HCT116 (cell line): Measurements from ENCODE around the gene CBX8. TPM values are rescaled to one million over a fixed set of nuclear protein-coding genes. Genes with fewer than 3 reads are reported as not detected.

ENCODE experiments used
- ATAC-seq: fragments of 200-7000 bp; cut with Tn5 transposase; 2 replicates; pipeline ENCODE4 v1.9.1; 2020; ENCODE audit warnings: mild to moderate bottlenecking, moderate library complexity
- BruUV-seq: library from RNA; stranded (reverse); fragments of 400-500 nt; replicated peaks from 2 replicates; lab custom pipeline; 2021; lab: Mats Ljungman, UMichigan
- CTCF ChIA-PET: fragments of 300-600 bp; sonication (Branson Sonifier 250); formaldehyde crosslinking; loops from one replicate; lab custom pipeline; 2021; ENCODE audit warnings: antibody characterized with exemption; lab: Charles Lee
- POLR2A ChIA-PET: fragments of 300-600, 350-600 bp; sonication (Branson Sonifier 250); formaldehyde crosslinking; loops from one replicate; lab custom pipeline; 2021; ENCODE audit warnings: antibody characterized with exemption; lab: Charles Lee
- RAD21 ChIA-PET, 2 experiments: fragments of 300-600 bp; sonication (Branson Sonifier 250); formaldehyde crosslinking; loops; one replicate each; lab custom pipeline; 2023; ENCODE audit warnings: low total read pairs in 2 of 2; ENCODE audit not compliant: uncharacterized antibody in 2 of 2, unreplicated experiment in 2 of 2, low non-redundant PET in 1 of 2; lab: Charles Lee
- DNase-seq: peaks from one replicate; pipeline ENCODE4 v3.0.0-alpha.2; 2010; ENCODE audit warnings: low read depth, low spot score
- H2AFZ ChIP-seq: fragments of 200-600 bp; shearing (Covaris generic), sonication (generic); 2 replicates; pipeline ENCODE4 v1.6.1; 2017; ENCODE audit warnings: low read depth, mixed run types, mixed read lengths, antibody characterized with exemption, low read length; ENCODE audit not compliant: poor library complexity, severe bottlenecking
- H3K27ac ChIP-seq: 2 replicates; pipeline ENCODE4 v1.5.1; 2012; ENCODE audit warnings: low read depth, low read length
- H3K27me3 ChIP-seq: fragments of 200-600 bp; sonication (generic); 2 replicates; pipeline ENCODE4 v1.6.1; 2016; ENCODE audit warnings: mixed run types, low read length, mixed read lengths; ENCODE audit not compliant: insufficient read depth
- H3K36me3 ChIP-seq, 2 experiments: fragments of 200-500 bp in 1 of 2; fragments of 200-600 bp in 1 of 2; sonication (Bioruptor generic) in 1 of 2; sonication (generic) in 1 of 2; 2 replicates each; pipeline versions ENCODE4 v1.5.1 to v1.6.1; 2014 to 2016; ENCODE audit warnings: low read length in 2 of 2, inconsistent platforms in 1 of 2, mixed read lengths in 1 of 2, mixed run types in 1 of 2; ENCODE audit not compliant: insufficient read depth in 2 of 2, control insufficient read depth in 1 of 2
- H3K4me1 ChIP-seq, 2 experiments: fragments of 200-600 bp in 1 of 2; sonication (generic) in 1 of 2; 2 replicates each; pipeline versions ENCODE4 v1.5.1 to v1.6.1; 2012 to 2017; ENCODE audit warnings: low read length in 2 of 2, inconsistent platforms in 1 of 2, mild to moderate bottlenecking in 1 of 2, mixed read lengths in 1 of 2, mixed run types in 1 of 2, moderate library complexity in 1 of 2; ENCODE audit not compliant: insufficient read depth in 2 of 2, control insufficient read depth in 1 of 2
- H3K4me2 ChIP-seq: fragments of 200-600 bp; sonication (generic); 2 replicates; pipeline ENCODE4 v1.6.1; 2017; ENCODE audit warnings: mixed run types, low read length, mixed read lengths
- H3K4me3 ChIP-seq, 2 experiments: fragments of 200-600 bp in 1 of 2; sonication (generic) in 1 of 2; replicated peaks in 1 of 2; 2 replicates each; pipeline ENCODE4 v1.5.1; 2011 to 2016; ENCODE audit warnings: low read length in 2 of 2, control low read depth in 1 of 2, low read depth in 1 of 2, mild to moderate bottlenecking in 1 of 2, mixed read lengths in 1 of 2, mixed run types in 1 of 2
- H3K79me2 ChIP-seq: fragments of 200-600 bp; sonication (generic); 2 replicates; pipeline ENCODE4 v1.6.1; 2017; ENCODE audit warnings: mild to moderate bottlenecking, mixed run types, low read length, moderate library complexity, mixed read lengths; ENCODE audit not compliant: insufficient read depth
- H3K9ac ChIP-seq: fragments of 200-600 bp; sonication (generic); 2 replicates; pipeline ENCODE4 v1.6.1; 2016; ENCODE audit warnings: low read length, mixed read lengths
- H3K9me2 ChIP-seq: fragments of 200-600 bp; sonication (generic), shearing (Covaris generic); 2 replicates; pipeline ENCODE4 v1.6.1; 2017; ENCODE audit warnings: mixed run types, mild to moderate bottlenecking, moderate library complexity; ENCODE audit not compliant: insufficient read depth
- H3K9me3 ChIP-seq, 2 experiments: fragments of 200-500 bp in 1 of 2; fragments of 200-600 bp in 1 of 2; sonication (Bioruptor generic) in 1 of 2; sonication (generic) in 1 of 2; 2 replicates each; pipeline ENCODE4 v1.6.1; 2014 to 2017; ENCODE audit warnings: low read length in 2 of 2, mixed read lengths in 2 of 2, inconsistent platforms in 1 of 2, low read depth in 1 of 2, mild to moderate bottlenecking in 1 of 2, mixed run types in 1 of 2, moderate library complexity in 1 of 2; ENCODE audit not compliant: control insufficient read depth in 1 of 2, insufficient read depth in 1 of 2
- H4K20me1 ChIP-seq: fragments of 200-600 bp; sonication (generic), shearing (Covaris generic); 2 replicates; pipeline ENCODE4 v1.6.1; 2017; ENCODE audit warnings: mixed run types, mild to moderate bottlenecking, moderate library complexity; ENCODE audit not compliant: insufficient read depth
- CBX3 ChIP-seq: IDR thresholded peaks from 2 replicates; pipeline ENCODE4 v1.6.1; 2012; ENCODE audit warnings: low read depth
- EZH2 ChIP-seq: fragments of 200-600 bp; sonication (generic); IDR thresholded peaks from 2 replicates; pipeline ENCODE4 v1.6.1; 2017; ENCODE audit warnings: antibody characterized with exemption, mixed run types
- FOSL1 ChIP-seq: IDR thresholded peaks from 2 replicates; pipeline ENCODE4 v1.6.1; 2012; ENCODE audit warnings: low read depth
- JUND ChIP-seq: IDR thresholded peaks from 2 replicates; pipeline ENCODE4 v1.6.1; 2012
- POLR2AphosphoS5 ChIP-seq: IDR thresholded peaks from 2 replicates; pipeline ENCODE4 v1.6.1; 2011; ENCODE audit warnings: mild to moderate bottlenecking, low read depth, low read length, moderate library complexity
- REST ChIP-seq: IDR thresholded peaks from 2 replicates; pipeline ENCODE4 v1.6.1; 2012; ENCODE audit warnings: low read depth
- SIN3A ChIP-seq: IDR thresholded peaks from 2 replicates; pipeline ENCODE4 v1.6.1; 2012; ENCODE audit warnings: low read depth
- SP1 ChIP-seq: IDR thresholded peaks from 2 replicates; pipeline ENCODE4 v1.6.1; 2012; ENCODE audit warnings: low read depth
- TCF7L2 ChIP-seq: IDR thresholded peaks from 2 replicates; pipeline ENCODE4 v1.7.0; 2011; ENCODE audit warnings: borderline replicate concordance, inconsistent platforms; ENCODE audit not compliant: insufficient read depth, insufficient read length; ENCODE audit errors: extremely low read depth
- YY1 ChIP-seq: IDR thresholded peaks from 2 replicates; pipeline ENCODE4 v1.6.1; 2011; ENCODE audit warnings: low read length, low read depth, moderate library complexity, mild to moderate bottlenecking; ENCODE audit not compliant: insufficient replicate concordance; ENCODE audit errors: extremely low read depth
- intact Hi-C: fragments of 100-400 bp; cut with micrococcal nuclease; formaldehyde crosslinking; loops from 2 replicates; pipeline ENCODE4 v1.10.0; 2022
- total RNA-seq: library from RNA; stranded (reverse); gene quantifications from one replicate; pipeline ENCODE4 v1.2.1, GENCODE V29; 2021; ENCODE audit not compliant: unreplicated experiment

The CBX8 gene
- total RNA-seq, 1 experiment from 2014 or later: 29.0 TPM

- H3K79me2 ChIP-seq: no peaks in the 10 kb centered on the region
- H3K9me3 ChIP-seq: no peaks in the 10 kb centered on the region
- ChIA-PET RAD21 (no interaction called here), CTCF (interaction anchor here (1.1 to 1.5 kb wide), 3 partner anchors 10 to 14 kb away, joined by 3 to 7 read pairs (median 7); no protein-coding TSS in a partner anchor), POLR2A (interaction anchor here (0.7 to 2.0 kb wide), 2 partner anchors 17 to 172 kb away, joined by 3 to 7 read pairs; partner anchors contain the start of gene CBX4)
- TF ChIP-seq SIN3A (no peak), YY1 (no peak), FOSL1 (no peak), TCF7L2 (no peak), CBX3 (no peak), JUND (no peak), EZH2 (no peak), SP1 (no peak), REST (no peak), POLR2AphosphoS5 (no peak)
- ATAC-seq (peak; percentile 61), DNase-seq (no peak)
- H3K9ac ChIP-seq: no peak overlapping the region
- no peak overlapping the region for H2AFZ ChIP-seq
- H3K36me3 ChIP-seq: no peaks in the 10 kb centered on the region
- H3K27me3 ChIP-seq: no peaks in the 10 kb centered on the region
- peaks cover 0 to 4% of the 10 kb centered on the region in 2 experiments; a peak in 1 of 4 replicates for H3K4me1 ChIP-seq
- H3K4me3 ChIP-seq: no peak overlapping the region
- no peaks in the 10 kb centered on the region for H3K9me2 ChIP-seq
- no peak overlapping the region for H3K27ac ChIP-seq
- H4K20me1 ChIP-seq: no peaks in the 10 kb centered on the region
- BruUV-seq: no TSS peak
- no peak overlapping the region for H3K4me2 ChIP-seq
- intact Hi-C loops: no loop called here
Measured at GRCh38 chr17:79821331-79822095, 24.6 kb upstream of the CBX8 start.
